HEK293 (cell line): ENCODE measurements around the gene STOX2.

ENCODE experiments used
- CTCF ChIA-PET: fragments of 350-600 bp; formaldehyde crosslinking; extraction: SDS; loops from one replicate; lab custom pipeline; 2021; ENCODE audit warnings: antibody characterized with exemption; lab: Yijun Ruan, JAX
- POLR2A ChIA-PET: fragments of 300-600 bp; formaldehyde crosslinking; extraction: SDS; loops from one replicate; lab custom pipeline; 2020; ENCODE audit warnings: antibody characterized with exemption, inconsistent platforms; lab: Yijun Ruan, JAX
- H3K27ac ChIP-seq: fragments of 200-500 bp; sonication (Bioruptor generic); 2 replicates; pipeline ENCODE4 v1.5.1; 2014; ENCODE audit warnings: low read depth, low read length, control low read depth, inconsistent platforms; ENCODE audit errors: extremely low read depth
- H3K36me3 ChIP-seq, 2 experiments: fragments of 200-500 bp in 1 of 2; sonication (Bioruptor generic) in 1 of 2; 1 replicate in 1 of 2; 2 replicates in 1 of 2; pipeline ENCODE4 v1.5.1; 2014 to 2017; ENCODE audit warnings: inconsistent platforms in 2 of 2, low read length in 2 of 2; ENCODE audit not compliant: control insufficient read depth in 2 of 2, insufficient read depth in 1 of 2
- H3K4me1 ChIP-seq: fragments of 200-500 bp; sonication (Bioruptor generic); 2 replicates; pipeline ENCODE4 v1.5.1; 2014; ENCODE audit warnings: mild to moderate bottlenecking, low read length, inconsistent platforms; ENCODE audit not compliant: control insufficient read depth, insufficient read depth
- H3K4me3 ChIP-seq: 2 replicates; pipeline ENCODE4 v1.5.1; 2011; ENCODE audit warnings: low read depth, mild to moderate bottlenecking, control low read depth, low read length, moderate library complexity
- H3K9me3 ChIP-seq: fragments of 200-500 bp; sonication (Bioruptor generic); 2 replicates; pipeline ENCODE4 v1.5.1; 2014; ENCODE audit warnings: low read depth, low read length, inconsistent platforms; ENCODE audit not compliant: control insufficient read depth, insufficient read depth
- BCL11A ChIP-seq: fragments of 450-650 bp; formaldehyde crosslinking; IDR thresholded peaks from 2 replicates; pipeline ENCODE4 v1.5.1; 2016; ENCODE audit warnings: low read depth, missing biosample characterization, missing genetic modification characterization
- BCL11B ChIP-seq: fragments of 450-650 bp; formaldehyde crosslinking; IDR thresholded peaks from 2 replicates; pipeline ENCODE4 v1.5.1; 2016; ENCODE audit warnings: low read depth, missing biosample characterization, missing genetic modification characterization
- FEZF1 ChIP-seq: fragments of 450-650 bp; formaldehyde crosslinking; IDR thresholded peaks from 2 replicates; pipeline ENCODE4 v1.5.1; 2016; ENCODE audit warnings: missing biosample characterization, missing genetic modification characterization
- KLF16 ChIP-seq: fragments of 450-650 bp; formaldehyde crosslinking; IDR thresholded peaks from 2 replicates; pipeline ENCODE4 v1.5.1; 2017; ENCODE audit warnings: missing biosample characterization, missing genetic modification characterization
- KLF9 ChIP-seq: fragments of 450-650 bp; formaldehyde crosslinking; IDR thresholded peaks from 2 replicates; pipeline ENCODE4 v1.5.1; 2016; ENCODE audit warnings: missing biosample characterization, missing genetic modification characterization, low read depth
- ZNF2 ChIP-seq: fragments of 450-650 bp; formaldehyde crosslinking; IDR thresholded peaks from 2 replicates; pipeline ENCODE4 v1.5.1; 2016; ENCODE audit warnings: missing biosample characterization, missing genetic modification characterization
- ZNF214 ChIP-seq: fragments of 450-650 bp; formaldehyde crosslinking; IDR thresholded peaks from 2 replicates; pipeline ENCODE4 v1.5.1; 2017; ENCODE audit warnings: missing biosample characterization, mild to moderate bottlenecking, missing genetic modification characterization, borderline replicate concordance
- ZNF341 ChIP-seq: fragments of 450-650 bp; formaldehyde crosslinking; IDR thresholded peaks from 2 replicates; pipeline ENCODE4; 2016; ENCODE audit warnings: low read depth, missing biosample characterization, missing genetic modification characterization
- ZNF623 ChIP-seq: fragments of 450-650 bp; formaldehyde crosslinking; IDR thresholded peaks from 2 replicates; pipeline ENCODE4 v1.5.1; 2016; ENCODE audit warnings: missing biosample characterization, missing genetic modification characterization
- TF ChIP-seq, protein P1 (sequence below): fragments of 450-650 bp; formaldehyde crosslinking; IDR thresholded peaks from 2 replicates; pipeline ENCODE4 v1.5.1; 2016; ENCODE audit warnings: missing biosample characterization, missing genetic modification characterization, borderline replicate concordance
- TF ChIP-seq, protein P2 (sequence below): fragments of 450-650 bp; IDR thresholded peaks from 2 replicates; pipeline ENCODE4 v1.5.1; 2018; ENCODE audit warnings: missing biosample characterization, mild to moderate bottlenecking, missing genetic modification characterization
- TF ChIP-seq, protein P3 (sequence below): fragments of 450-650 bp; formaldehyde crosslinking; IDR thresholded peaks from 2 replicates; pipeline ENCODE4 v1.5.1; 2017; ENCODE audit warnings: missing biosample characterization, missing genetic modification characterization
- TF ChIP-seq, protein P4 (sequence below): fragments of 450-650 bp; formaldehyde crosslinking; optimal IDR thresholded peaks from 2 replicates; pipeline ENCODE3; 2016; ENCODE audit warnings: missing biosample characterization, mild to moderate bottlenecking, missing genetic modification characterization
- TF ChIP-seq, protein P5 (sequence below): fragments of 450-650 bp; formaldehyde crosslinking; IDR thresholded peaks from 2 replicates; pipeline ENCODE4 v1.5.1; 2016; ENCODE audit warnings: missing biosample characterization, missing genetic modification characterization, borderline replicate concordance
- TF ChIP-seq, protein P6 (sequence below): fragments of 450-650 bp; formaldehyde crosslinking; IDR thresholded peaks from 2 replicates; pipeline ENCODE4 v1.5.1; 2016; ENCODE audit warnings: missing biosample characterization, missing genetic modification characterization, low read depth

The STOX2 gene

GRCh38 chr4:183959319-183960045 lies 54.4 kb downstream of the STOX2 start:
- no peaks in the 10 kb centered on the region for H3K36me3 ChIP-seq
- POLR2A ChIA-PET = interaction anchor here (0.5 to 1.3 kb wide), 3 partner anchors 10 to 865 kb away, joined by 3 to 4 read pairs (median 4); no protein-coding TSS in a partner anchor
- H3K9me3 ChIP-seq = no peaks in the 10 kb centered on the region
- no peak overlapping the region for H3K27ac ChIP-seq
- CTCF ChIA-PET = no interaction called here
- TF ChIP-seq, protein P1, sequence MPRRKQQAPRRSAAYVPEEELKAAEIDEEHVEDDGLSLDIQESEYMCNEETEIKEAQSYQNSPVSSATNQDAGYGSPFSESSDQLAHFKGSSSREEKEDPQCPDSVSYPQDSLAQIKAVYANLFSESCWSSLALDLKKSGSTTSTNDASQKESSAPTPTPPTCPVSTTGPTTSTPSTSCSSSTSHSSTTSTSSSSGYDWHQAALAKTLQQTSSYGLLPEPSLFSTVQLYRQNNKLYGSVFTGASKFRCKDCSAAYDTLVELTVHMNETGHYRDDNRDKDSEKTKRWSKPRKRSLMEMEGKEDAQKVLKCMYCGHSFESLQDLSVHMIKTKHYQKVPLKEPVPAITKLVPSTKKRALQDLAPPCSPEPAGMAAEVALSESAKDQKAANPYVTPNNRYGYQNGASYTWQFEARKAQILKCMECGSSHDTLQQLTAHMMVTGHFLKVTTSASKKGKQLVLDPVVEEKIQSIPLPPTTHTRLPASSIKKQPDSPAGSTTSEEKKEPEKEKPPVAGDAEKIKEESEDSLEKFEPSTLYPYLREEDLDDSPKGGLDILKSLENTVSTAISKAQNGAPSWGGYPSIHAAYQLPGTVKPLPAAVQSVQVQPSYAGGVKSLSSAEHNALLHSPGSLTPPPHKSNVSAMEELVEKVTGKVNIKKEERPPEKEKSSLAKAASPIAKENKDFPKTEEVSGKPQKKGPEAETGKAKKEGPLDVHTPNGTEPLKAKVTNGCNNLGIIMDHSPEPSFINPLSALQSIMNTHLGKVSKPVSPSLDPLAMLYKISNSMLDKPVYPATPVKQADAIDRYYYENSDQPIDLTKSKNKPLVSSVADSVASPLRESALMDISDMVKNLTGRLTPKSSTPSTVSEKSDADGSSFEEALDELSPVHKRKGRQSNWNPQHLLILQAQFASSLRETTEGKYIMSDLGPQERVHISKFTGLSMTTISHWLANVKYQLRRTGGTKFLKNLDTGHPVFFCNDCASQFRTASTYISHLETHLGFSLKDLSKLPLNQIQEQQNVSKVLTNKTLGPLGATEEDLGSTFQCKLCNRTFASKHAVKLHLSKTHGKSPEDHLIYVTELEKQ (tag by site-specific recombination) = no peak
- no peak for TF ChIP-seq FEZF1 (tag by site-specific recombination)
- TF ChIP-seq, protein P2, sequence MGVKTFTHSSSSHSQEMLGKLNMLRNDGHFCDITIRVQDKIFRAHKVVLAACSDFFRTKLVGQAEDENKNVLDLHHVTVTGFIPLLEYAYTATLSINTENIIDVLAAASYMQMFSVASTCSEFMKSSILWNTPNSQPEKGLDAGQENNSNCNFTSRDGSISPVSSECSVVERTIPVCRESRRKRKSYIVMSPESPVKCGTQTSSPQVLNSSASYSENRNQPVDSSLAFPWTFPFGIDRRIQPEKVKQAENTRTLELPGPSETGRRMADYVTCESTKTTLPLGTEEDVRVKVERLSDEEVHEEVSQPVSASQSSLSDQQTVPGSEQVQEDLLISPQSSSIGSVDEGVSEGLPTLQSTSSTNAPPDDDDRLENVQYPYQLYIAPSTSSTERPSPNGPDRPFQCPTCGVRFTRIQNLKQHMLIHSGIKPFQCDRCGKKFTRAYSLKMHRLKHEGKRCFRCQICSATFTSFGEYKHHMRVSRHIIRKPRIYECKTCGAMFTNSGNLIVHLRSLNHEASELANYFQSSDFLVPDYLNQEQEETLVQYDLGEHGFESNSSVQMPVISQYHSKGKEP = no peak
- TF ChIP-seq ZNF341 (tag by site-specific recombination) = no peak
- no peak for TF ChIP-seq ZNF2 (tag by site-specific recombination)
- TF ChIP-seq KLF9 (tag by site-specific recombination) = no peak
- TF ChIP-seq, protein P3, sequence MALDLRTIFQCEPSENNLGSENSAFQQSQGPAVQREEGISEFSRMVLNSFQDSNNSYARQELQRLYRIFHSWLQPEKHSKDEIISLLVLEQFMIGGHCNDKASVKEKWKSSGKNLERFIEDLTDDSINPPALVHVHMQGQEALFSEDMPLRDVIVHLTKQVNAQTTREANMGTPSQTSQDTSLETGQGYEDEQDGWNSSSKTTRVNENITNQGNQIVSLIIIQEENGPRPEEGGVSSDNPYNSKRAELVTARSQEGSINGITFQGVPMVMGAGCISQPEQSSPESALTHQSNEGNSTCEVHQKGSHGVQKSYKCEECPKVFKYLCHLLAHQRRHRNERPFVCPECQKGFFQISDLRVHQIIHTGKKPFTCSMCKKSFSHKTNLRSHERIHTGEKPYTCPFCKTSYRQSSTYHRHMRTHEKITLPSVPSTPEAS = no peak
- no peak for TF ChIP-seq ZNF214
- no peak for TF ChIP-seq ZNF623 (tag by site-specific recombination)
- TF ChIP-seq, protein P4, sequence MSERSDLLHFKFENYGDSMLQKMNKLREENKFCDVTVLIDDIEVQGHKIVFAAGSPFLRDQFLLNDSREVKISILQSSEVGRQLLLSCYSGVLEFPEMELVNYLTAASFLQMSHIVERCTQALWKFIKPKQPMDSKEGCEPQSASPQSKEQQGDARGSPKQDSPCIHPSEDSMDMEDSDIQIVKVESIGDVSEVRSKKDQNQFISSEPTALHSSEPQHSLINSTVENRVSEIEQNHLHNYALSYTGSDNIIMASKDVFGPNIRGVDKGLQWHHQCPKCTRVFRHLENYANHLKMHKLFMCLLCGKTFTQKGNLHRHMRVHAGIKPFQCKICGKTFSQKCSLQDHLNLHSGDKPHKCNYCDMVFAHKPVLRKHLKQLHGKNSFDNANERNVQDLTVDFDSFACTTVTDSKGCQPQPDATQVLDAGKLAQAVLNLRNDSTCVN (tag by site-specific recombination) = no peak
- TF ChIP-seq, protein P5, sequence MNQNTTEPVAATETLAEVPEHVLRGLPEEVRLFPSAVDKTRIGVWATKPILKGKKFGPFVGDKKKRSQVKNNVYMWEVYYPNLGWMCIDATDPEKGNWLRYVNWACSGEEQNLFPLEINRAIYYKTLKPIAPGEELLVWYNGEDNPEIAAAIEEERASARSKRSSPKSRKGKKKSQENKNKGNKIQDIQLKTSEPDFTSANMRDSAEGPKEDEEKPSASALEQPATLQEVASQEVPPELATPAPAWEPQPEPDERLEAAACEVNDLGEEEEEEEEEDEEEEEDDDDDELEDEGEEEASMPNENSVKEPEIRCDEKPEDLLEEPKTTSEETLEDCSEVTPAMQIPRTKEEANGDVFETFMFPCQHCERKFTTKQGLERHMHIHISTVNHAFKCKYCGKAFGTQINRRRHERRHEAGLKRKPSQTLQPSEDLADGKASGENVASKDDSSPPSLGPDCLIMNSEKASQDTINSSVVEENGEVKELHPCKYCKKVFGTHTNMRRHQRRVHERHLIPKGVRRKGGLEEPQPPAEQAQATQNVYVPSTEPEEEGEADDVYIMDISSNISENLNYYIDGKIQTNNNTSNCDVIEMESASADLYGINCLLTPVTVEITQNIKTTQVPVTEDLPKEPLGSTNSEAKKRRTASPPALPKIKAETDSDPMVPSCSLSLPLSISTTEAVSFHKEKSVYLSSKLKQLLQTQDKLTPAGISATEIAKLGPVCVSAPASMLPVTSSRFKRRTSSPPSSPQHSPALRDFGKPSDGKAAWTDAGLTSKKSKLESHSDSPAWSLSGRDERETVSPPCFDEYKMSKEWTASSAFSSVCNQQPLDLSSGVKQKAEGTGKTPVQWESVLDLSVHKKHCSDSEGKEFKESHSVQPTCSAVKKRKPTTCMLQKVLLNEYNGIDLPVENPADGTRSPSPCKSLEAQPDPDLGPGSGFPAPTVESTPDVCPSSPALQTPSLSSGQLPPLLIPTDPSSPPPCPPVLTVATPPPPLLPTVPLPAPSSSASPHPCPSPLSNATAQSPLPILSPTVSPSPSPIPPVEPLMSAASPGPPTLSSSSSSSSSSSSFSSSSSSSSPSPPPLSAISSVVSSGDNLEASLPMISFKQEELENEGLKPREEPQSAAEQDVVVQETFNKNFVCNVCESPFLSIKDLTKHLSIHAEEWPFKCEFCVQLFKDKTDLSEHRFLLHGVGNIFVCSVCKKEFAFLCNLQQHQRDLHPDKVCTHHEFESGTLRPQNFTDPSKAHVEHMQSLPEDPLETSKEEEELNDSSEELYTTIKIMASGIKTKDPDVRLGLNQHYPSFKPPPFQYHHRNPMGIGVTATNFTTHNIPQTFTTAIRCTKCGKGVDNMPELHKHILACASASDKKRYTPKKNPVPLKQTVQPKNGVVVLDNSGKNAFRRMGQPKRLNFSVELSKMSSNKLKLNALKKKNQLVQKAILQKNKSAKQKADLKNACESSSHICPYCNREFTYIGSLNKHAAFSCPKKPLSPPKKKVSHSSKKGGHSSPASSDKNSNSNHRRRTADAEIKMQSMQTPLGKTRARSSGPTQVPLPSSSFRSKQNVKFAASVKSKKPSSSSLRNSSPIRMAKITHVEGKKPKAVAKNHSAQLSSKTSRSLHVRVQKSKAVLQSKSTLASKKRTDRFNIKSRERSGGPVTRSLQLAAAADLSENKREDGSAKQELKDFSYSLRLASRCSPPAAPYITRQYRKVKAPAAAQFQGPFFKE (tag by site-specific recombination) = no peak
- TF ChIP-seq BCL11B (tag by site-specific recombination) = no peak
- TF ChIP-seq BCL11A (tag by site-specific recombination) = no peak
- TF ChIP-seq KLF16 (tag by site-specific recombination) = no peak
- TF ChIP-seq, protein P6, sequence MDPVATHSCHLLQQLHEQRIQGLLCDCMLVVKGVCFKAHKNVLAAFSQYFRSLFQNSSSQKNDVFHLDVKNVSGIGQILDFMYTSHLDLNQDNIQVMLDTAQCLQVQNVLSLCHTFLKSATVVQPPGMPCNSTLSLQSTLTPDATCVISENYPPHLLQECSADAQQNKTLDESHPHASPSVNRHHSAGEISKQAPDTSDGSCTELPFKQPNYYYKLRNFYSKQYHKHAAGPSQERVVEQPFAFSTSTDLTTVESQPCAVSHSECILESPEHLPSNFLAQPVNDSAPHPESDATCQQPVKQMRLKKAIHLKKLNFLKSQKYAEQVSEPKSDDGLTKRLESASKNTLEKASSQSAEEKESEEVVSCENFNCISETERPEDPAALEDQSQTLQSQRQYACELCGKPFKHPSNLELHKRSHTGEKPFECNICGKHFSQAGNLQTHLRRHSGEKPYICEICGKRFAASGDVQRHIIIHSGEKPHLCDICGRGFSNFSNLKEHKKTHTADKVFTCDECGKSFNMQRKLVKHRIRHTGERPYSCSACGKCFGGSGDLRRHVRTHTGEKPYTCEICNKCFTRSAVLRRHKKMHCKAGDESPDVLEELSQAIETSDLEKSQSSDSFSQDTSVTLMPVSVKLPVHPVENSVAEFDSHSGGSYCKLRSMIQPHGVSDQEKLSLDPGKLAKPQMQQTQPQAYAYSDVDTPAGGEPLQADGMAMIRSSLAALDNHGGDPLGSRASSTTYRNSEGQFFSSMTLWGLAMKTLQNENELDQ (tag by site-specific recombination) = no peak
- no peak overlapping the region for H3K4me3 ChIP-seq
- peaks cover 13% of the 10 kb centered on the region for H3K4me1 ChIP-seq
